Tibial artery (tissue), 4 donors: ENCODE measurements around the gene TTC19.
"Not testable (repeated sequence)": the region's sequence is repeated elsewhere in the genome, so short reads cannot be mapped to it uniquely, and the experiment has no call there.

Source experiments
- DNase-seq, 2 donors: peaks; one replicate each; pipeline ENCODE4 v3.0.0-alpha.2; 2019
- H3K27ac ChIP-seq, 2 donors: fragments of 200-600 bp; sonication (generic) in 1 of 2; 1 replicate in 1 of 2; 2 replicates in 1 of 2; pipeline ENCODE4 v1.5.1; 2018 to 2019; ENCODE audit warnings: mild to moderate bottlenecking in 1 of 2
- H3K27me3 ChIP-seq, 2 donors: fragments of 200-600 bp; sonication (generic) in 1 of 2; one replicate each; pipeline versions ENCODE4 v1.5.1 to v1.6.0; 2016 to 2019
- H3K36me3 ChIP-seq, 3 donors: fragments of 200-600 bp; sonication (generic) in 2 of 3; one replicate each; pipeline ENCODE4 v1.5.1; 2016 to 2019; ENCODE audit warnings: mild to moderate bottlenecking in 2 of 3
- H3K4me1 ChIP-seq, 4 donors: fragments of 200-600 bp; sonication (generic) in 2 of 4; 1 replicate in 3 of 4; 2 replicates in 1 of 4; pipeline ENCODE4 v1.5.1; 2016 to 2019
- H3K4me3 ChIP-seq, 2 donors: fragments of 200-600 bp; sonication (generic) in 1 of 2; 1 replicate in 1 of 2; 2 replicates in 1 of 2; pipeline ENCODE4 v1.5.1; 2018 to 2019; ENCODE audit warnings: mild to moderate bottlenecking in 2 of 2
- H3K9me3 ChIP-seq, 3 donors: fragments of 200-600 bp; sonication (generic) in 1 of 3; one replicate each; pipeline ENCODE4 v1.5.1; 2016 to 2019
- intact Hi-C: fragments of 100-400 bp; cut with DNase I; formaldehyde crosslinking; loops from one replicate; pipeline ENCODE4 v1.15.0; 2023; ENCODE audit warnings: low total_unique reads
- TF ChIP-seq, protein P1 (sequence below), 2 experiments: fragments of 200-600 bp in 1 of 2; fragments of 450-650 bp in 1 of 2; IDR thresholded peaks; one replicate each; pipeline ENCODE4 v1.5.1; 2017 to 2019; ENCODE audit warnings: antibody characterized with exemption in 2 of 2, mild to moderate bottlenecking in 1 of 2, moderate library complexity in 1 of 2

TTC19 gene

DNA sequence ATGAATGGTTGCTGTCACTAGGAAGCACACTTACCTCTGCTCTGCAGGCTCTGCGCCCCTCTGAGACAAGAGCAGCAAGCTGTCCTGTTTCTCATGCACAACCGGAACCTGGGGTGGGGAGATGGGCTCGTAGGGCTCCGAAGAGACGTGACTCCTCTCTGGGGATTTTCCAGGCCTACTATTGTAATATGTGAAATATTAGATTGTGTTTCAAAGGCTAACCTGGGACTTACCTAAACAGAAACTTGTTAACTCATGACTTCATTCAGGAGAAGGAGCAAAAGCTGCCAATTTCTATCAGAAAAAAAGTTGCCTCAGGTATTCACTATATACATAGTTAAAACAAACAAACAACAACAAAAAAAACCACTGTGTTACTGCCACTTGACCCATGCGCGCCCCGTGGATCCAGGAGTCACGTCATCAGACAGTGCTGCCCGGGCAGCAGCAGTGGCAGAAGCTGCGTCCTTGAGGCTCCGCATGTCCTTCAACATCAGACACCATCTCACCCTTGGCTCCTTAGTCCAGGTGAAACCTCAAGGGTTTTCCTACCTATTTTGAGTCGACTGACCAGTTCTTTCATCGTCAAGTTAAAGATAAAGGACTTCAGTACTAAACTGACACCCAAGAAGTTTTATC, 49.3 kb downstream of the TTC19 start:
- intact Hi-C loops = no loop called here
- TF ChIP-seq, protein P1, sequence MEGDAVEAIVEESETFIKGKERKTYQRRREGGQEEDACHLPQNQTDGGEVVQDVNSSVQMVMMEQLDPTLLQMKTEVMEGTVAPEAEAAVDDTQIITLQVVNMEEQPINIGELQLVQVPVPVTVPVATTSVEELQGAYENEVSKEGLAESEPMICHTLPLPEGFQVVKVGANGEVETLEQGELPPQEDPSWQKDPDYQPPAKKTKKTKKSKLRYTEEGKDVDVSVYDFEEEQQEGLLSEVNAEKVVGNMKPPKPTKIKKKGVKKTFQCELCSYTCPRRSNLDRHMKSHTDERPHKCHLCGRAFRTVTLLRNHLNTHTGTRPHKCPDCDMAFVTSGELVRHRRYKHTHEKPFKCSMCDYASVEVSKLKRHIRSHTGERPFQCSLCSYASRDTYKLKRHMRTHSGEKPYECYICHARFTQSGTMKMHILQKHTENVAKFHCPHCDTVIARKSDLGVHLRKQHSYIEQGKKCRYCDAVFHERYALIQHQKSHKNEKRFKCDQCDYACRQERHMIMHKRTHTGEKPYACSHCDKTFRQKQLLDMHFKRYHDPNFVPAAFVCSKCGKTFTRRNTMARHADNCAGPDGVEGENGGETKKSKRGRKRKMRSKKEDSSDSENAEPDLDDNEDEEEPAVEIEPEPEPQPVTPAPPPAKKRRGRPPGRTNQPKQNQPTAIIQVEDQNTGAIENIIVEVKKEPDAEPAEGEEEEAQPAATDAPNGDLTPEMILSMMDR (IDR thresholded peaks at IDR 0.05) = no peak

DNA sequence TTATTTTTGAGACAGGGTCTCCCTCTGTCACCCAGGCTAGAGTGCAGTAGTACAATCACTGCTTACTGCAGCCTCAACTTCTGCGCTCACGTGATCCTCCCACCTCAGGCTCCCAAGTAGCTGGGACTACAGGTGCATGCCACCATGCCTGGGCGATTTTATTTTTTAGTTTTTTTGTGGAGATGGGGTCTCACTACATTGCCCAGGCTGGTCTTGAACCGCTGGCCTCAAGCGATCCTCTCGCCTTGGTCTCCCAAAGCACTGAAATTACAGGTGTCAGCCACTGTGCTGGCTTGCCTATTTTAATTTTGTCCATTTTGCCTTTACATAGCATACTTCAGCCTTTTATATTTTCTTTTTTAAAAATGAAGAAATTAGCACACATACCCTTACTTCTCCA, 51.2 kb downstream of the TTC19 start:
- no peaks in the 10 kb centered on the region for H3K9me3 ChIP-seq
- TF ChIP-seq, protein P1 (IDR thresholded peaks at IDR 0.05) = no peak
- H3K36me3 ChIP-seq = peaks cover 51 to 85% (median 74%) of the 10 kb centered on the region in 3 donors
- intact Hi-C loops = no loop called here
- no peaks in the 10 kb centered on the region for H3K27me3 ChIP-seq
- DNase-seq = no peak
- no peak overlapping the region for H3K27ac ChIP-seq
- H3K4me3 ChIP-seq = no peak overlapping the region
- H3K4me1 ChIP-seq = no peaks in the 10 kb centered on the region

More for the DNA sequence above, 49.3 kb downstream of the TTC19 start:
- no peak overlapping the region for H3K27ac ChIP-seq
- H3K9me3 ChIP-seq = no peaks in the 10 kb centered on the region
- H3K4me1 ChIP-seq = no peaks in the 10 kb centered on the region
- DNase-seq = no peak
- no peak overlapping the region for H3K4me3 ChIP-seq
- H3K27me3 ChIP-seq = no peaks in the 10 kb centered on the region
- H3K36me3 ChIP-seq = peaks cover 47 to 85% (median 76%) of the 10 kb centered on the region in 3 donors

DNA sequence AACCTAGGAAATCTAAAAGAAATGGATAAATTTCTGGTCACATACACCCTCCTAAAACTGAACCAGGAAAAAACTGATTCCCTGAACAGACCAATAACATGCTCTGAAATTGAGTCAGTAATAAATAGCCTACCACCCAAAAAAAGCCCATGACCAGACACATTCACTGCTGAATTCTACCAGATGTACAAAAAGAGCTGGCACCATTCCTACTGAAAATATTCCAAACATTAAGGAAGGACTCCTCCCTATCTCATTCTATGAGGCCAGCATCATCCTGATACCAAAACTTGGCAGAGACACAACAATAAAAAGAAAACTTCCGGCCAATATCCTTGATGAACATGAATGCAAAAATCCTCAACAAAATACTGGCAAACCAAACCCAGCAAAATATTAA, 52.9 kb downstream of the TTC19 start:
- DNase-seq = no peak
- Histone ChIP-seq H3K36me3 (peaks cover 53 to 85% (median 74%) of the 10 kb centered on the region in 3 donors), H3K27ac (no peak overlapping the region), H3K4me1 (no peaks in the 10 kb centered on the region), H3K27me3 (no peaks in the 10 kb centered on the region), H3K9me3 (no peaks in the 10 kb centered on the region), H3K4me3 (no peak overlapping the region)
- intact Hi-C loops = no loop called here
- TF ChIP-seq, protein P1 (IDR thresholded peaks at IDR 0.05) = no peak

DNA sequence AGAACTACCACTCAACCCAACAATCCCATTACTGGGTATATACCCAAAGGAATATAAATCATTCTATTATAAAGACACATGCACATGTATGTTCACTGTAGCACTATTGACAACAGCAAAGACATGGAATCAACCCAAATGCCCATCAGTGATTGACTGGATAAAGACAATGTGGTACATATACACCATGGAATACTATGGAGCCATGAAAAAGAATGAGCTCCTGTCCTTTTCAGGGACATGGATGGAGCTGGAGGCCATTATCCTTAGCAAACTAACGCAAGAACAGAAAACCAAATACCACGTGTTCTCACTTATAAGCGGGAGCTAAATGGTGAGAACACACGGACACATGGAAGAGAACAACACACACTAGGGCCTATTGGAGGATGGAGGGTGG, 55.5 kb downstream of the TTC19 start:
- H3K9me3 ChIP-seq, intact Hi-C loops, H3K4me1 ChIP-seq, H3K27me3 ChIP-seq, DNase-seq, H3K27ac ChIP-seq, H3K4me3 ChIP-seq: not testable (repeated sequence)
- H3K36me3 ChIP-seq = peaks cover 45 to 84% (median 70%) of the 10 kb centered on the region in 3 donors

DNA sequence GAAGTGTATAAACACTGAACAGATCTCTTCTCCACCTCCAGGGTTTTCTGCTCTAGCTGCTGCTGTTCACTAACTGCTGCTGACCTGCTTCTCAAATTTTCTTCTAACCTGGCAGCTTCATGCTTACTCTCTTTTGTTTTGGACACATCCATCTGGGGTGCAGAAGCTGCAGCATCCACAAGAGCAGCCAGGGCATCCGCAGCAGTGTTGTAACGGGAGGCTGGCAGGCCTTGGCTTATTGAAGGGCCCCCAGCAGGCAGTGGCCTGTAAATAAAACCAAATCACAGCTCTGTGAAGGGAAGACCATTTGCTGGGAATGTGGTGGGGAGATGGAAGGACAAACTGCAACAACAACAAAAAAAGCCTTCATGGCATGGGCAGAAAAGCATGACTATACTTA, 62.0 kb downstream of the TTC19 start:
- no peaks in the 10 kb centered on the region for H3K4me1 ChIP-seq
- TF ChIP-seq, protein P1 (IDR thresholded peaks at IDR 0.05) = no peak
- intact Hi-C loops = no loop called here
- DNase-seq = no peak
- no peaks in the 10 kb centered on the region for H3K9me3 ChIP-seq
- no peak overlapping the region for H3K27ac ChIP-seq
- no peaks in the 10 kb centered on the region for H3K27me3 ChIP-seq
- H3K4me3 ChIP-seq = no peak overlapping the region
- H3K36me3 ChIP-seq = peaks cover 72 to 95% (median 77%) of the 10 kb centered on the region in 3 donors

DNA sequence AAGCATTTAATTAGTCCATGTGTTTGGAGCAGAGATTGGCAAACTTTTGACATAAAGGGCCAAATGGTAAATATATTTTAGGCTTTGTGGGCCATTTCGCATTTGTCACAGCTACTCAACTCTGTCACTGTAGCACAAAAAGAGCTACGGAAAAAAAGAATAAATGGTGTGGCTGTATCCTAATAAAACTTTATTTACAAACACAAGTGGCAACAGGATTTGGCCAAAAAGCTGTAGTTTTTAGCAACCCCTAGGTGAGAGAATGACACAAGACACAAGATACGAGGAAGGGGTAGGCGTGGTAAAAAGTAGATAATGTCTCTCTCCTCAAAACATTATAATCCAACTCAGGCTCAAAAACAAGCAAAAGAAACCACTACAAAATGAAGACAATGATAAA, 66.5 kb downstream of the TTC19 start:
- Histone ChIP-seq H3K27me3 (no peaks in the 10 kb centered on the region), H3K4me1 (no peaks in the 10 kb centered on the region), H3K27ac (no peak overlapping the region), H3K9me3 (no peaks in the 10 kb centered on the region), H3K36me3 (peaks cover 86 to 100% (median 94%) of the 10 kb centered on the region in 3 donors), H3K4me3 (no peak overlapping the region)
- TF ChIP-seq, protein P1 (IDR thresholded peaks at IDR 0.05) = no peak
- DNase-seq = no peak
- intact Hi-C loops = no loop called here
